HG03064 (cell line): ENCODE data around the gene IQCC.
"Not testable (repeated sequence)": the region's sequence is repeated elsewhere in the genome, so short reads cannot be mapped to it uniquely, and the experiment has no call there.

Source experiments
- ATAC-seq: cut with Tn5 transposase; IDR thresholded peaks from one replicate; pipeline ENCODE4 v1.9.1; 2021; ENCODE audit warnings: low read depth; ENCODE audit not compliant: unreplicated experiment

The IQCC gene

DNA sequence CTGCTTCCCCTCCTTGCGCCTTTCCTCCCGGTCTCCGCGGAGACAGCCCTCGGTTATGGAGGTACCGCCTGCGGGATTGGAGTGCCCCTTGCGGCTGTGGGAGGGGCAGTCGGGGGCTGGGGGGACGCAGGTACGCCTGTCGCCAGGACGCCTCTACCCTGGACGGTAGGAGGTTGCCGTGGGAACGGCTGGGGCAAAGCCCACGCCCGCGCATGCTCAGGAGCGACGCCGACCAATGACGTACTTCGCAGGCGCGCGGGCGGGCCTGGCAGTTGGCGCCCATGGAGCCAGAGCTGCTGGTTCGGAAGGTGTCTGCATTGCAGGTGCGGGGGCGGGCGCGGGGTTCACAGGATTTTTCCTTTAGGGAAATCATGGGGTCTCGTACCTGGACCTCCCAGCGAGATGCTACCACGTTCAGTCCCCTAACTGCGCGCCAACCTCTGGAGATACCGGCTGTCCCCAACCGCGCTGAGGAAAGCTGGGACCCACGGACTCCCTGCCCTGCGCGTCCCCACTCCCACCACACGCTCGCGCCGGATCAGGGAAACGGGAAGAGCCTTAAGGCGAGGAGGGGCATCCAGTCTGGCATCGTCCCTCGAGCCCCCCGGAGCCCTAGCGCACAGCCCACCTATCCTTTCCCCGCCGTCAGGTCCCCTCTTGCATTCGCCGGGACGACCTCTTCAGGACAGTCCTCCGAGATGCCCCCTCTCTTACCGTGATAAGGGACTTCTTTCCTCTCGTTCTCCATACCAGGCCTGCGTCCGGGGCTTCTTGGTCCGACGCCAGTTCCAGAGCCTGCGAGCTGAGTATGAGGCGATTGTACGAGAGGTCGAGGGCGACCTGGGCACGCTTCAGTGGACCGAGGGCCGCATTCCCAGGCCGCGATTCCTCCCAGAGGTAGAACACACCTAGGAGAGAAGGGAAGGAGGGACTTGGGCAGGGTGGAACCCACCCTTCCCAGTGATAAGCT is at the start of gene IQCC:
TSS of gene IQCC (plus strand) at position 271 of the 970 bp plus-strand sequence. CDS start at position 282, 11 bp downstream.
- no peak for ATAC-seq

DNA sequence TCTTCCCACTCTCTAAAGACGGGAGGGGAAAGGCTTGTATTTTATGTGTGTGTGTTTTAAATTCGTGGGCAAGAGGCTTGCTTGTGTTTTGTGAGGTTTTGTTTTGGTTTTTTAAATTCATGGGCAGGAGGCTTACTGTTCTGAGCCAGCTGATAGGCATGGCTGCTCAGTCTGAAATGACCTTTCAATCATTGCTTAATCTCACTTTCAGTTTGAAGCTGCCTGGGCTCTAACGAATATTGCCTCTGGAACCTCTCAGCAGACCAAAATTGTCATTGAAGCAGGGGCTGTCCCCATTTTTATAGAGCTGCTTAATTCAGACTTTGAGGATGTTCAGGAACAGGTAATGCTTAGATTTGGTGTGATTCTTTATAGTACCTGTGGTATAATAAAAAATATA is 46.3 kb upstream of the IQCC start:
- ATAC-seq = no peak

DNA sequence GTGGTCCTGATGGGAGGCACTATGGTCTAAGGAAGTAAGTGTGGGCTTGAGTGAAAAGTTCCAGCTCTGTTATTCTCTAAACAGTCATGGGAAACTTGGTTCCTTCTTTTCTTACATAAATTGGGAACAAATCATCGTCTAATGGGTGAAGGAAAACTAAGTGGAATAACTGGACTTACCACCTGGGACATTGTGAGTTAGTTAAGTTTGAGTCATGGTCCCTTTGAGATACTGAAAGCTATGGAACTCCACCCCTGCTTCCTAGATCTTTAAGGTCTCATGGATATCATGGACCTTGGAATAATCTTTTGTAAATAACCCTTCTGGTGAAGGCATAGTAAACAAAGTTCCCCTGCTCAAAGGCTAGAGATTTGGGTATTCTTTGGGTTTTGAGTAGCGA is 42.1 kb upstream of the IQCC start:
- no peak for ATAC-seq

DNA sequence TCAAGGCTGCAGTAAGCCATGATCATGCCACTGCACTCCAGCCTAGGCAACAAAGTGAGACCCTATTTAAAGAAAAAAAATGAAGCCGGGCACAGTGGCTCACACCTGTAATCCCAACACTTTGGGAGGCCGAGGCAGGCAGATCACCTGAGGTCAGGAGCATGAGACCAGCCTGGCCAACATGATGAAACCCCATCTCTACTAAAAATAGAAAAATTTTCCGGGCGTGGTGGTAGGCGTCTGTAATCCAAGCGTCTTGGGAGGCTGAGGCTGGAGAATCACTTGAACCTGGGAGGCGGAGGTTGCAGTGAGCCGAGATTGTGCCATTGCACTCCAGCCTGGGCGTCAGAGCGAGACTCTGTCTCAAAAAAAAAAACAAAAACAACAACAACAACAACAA is 39.8 kb upstream of the IQCC start:
- not testable (repeated sequence) for ATAC-seq

DNA sequence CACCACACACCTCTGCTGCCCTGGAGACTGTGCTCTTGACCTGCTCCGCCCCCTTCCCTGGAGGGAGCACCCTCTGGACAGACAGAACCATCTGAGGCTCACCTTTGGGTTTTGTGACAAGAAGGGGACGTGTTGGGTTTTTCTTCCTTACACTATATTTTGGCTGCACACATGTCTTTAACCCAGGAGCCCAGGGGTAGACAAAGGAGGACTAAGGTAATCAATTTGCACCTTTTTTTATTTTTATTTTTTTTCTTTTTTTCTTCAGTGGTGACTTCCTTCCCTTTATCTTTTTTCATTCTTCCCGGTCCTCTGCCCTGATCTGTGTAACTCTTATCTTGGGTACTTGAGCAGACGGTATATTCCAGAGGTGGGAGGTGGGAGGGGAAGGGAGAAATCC is 34.5 kb upstream of the IQCC start:
- ATAC-seq = no peak

DNA sequence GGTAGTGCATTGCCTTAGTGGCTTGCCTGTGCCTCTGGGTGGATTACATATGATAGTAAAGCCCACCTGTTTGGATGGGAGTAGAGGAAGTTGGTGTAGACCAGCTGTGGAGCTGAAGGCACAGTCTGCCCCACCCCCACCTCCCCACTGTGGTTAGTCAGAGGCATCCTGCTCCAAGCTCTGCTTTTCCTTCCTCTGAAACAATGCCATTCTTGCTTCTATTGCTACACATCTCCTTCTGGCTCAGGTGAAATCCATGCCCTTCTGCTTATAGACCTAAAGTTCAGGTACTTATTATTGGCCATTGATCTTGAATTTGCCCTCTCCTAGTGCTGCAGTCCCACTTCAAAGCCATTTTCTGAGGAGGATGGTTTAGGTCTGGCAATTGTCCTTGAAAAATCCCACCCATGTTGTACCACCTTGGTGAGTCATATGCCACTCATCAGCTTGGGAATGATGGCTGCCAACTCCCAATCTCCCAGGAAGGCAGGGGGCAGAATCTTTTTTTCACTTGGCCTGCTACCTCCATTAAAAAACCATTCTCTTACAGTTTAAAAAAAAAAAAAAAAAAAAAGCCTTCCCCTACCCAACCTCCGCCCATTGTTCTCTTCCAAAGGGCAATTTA is 32.7 kb upstream of the IQCC start:
- no peak for ATAC-seq

DNA sequence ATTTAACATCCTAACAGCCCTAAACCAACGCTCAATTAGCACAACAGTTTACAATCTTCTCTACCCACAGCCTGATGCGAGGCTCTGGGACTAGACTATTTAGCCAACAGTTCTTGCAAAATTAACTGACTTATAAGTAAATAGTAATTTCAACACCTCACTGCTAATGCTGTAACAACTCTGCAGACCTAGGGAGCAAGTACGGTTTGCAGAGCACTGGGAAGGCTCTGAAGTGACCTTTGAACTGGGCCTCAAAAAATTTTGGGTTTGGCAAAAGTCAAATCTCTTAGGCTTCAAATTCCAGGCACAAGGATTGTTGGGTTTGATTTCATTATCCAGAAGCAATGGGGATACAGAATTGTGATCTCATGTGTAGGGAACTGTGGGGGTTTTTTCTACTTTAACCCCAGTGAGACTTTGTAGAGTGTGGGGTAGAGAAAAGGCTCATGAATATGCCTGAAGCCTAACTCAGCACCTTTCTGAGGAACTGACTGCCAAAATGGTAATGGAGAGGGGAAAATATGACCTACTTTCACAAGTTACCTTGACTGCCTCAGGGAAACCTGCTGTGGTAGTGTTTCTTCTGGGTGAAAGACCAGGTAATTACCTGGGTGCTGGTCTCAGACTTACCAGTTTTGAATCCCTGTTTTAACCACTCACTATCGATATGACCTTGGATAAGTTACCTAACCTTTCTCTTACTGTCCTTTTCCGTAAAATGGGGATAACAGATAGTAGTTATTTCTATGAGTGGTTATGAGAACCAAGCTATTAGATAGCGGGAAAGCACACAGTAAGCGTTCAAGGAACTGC is 26.9 kb upstream of the IQCC start:
- no peak for ATAC-seq

DNA sequence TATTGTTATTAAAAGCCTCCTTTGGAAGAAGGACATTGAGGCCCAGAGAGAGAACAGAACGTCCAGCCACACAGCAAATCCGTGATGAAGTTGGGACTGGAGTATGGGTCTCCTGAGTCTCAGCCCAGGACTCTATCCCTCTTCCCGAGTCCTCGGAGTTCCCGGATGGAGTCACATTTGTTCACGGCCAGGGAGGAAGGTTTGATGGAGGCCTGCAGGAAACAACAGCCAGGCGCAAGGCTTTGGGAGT is 26.4 kb upstream of the IQCC start:
- peak; percentile 4 for ATAC-seq

DNA sequence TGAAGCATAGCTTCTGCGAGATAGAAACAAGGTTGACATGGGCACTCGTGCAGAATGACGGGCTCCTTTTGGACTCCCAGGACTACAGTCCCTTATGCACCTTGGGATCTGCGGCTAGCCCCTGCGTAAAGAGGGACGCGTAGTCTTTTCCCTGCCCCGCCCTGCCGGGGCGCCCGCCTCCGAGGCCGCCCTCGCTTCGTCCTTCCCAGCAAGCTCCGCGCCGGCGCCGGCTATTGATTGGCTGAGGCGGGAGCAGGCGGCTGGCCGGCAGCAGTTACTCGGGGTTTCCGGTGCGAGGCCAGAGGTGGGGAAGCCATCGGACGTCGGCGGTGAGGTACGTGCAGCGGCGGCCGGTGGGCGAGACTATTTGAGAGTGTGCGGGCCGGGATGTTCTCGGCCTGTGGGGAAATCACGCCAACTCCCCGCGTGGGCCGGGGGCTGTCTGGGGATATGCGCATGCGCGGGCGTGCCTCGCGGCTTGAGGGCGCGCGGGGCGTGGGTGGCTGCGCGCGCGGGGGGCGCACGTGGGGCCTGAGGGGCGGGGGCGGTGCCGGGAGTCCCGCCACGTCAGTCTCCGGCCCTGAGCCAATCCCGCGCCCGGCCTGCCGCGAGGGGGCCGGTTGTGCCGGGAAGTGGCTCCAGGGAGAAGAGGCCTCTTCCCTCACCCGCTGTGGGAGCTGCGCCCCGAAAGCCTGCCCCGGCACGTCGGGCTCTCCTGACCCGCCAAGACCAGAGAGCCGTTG is 25.9 kb upstream of the IQCC start, which contains the start of gene TXLNA:
TSS of gene TXLNA (plus strand) at position 233 of the 743 bp plus-strand sequence. CDS start 671 bp downstream, outside the sequence.
- peak; percentile 77 for ATAC-seq

DNA sequence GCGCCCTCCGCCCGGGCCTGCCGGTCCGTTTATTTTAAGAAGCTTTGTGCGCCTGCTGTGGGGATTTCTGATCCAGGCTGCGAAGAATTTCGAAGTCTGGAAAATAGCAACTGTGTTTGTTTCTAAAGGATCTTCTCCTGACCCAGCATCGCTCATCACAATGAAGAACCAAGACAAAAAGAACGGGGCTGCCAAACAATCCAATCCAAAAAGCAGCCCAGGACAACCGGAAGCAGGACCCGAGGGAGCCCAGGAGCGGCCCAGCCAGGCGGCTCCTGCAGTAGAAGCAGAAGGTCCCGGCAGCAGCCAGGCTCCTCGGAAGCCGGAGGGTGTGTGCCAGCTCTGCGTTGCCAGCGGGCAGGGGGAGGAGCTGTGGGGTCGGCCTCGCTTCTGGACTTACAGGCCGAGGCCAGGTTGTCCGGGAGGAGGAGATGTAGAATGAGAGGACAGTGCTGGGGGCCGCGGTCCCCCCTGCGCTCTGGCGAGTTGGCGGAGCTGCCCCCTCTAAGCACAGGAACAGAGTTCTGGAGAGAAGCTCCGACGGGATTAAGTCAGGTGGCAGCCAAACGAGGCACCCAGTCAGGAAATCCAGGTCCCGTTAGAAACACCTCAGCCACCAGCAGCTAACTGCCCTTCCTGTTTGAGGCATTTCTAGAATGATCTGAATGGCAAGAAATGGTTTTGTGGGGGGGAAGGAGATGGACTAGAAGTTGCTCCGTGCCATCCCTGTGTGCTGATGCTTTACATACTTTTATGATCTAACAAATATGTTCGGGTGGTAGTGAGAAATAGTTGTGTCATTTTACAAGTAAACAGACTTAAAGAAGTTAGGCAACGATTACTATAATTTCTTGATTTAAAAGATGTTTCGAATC is 25.0 kb upstream of the IQCC start:
- no peak for ATAC-seq

DNA sequence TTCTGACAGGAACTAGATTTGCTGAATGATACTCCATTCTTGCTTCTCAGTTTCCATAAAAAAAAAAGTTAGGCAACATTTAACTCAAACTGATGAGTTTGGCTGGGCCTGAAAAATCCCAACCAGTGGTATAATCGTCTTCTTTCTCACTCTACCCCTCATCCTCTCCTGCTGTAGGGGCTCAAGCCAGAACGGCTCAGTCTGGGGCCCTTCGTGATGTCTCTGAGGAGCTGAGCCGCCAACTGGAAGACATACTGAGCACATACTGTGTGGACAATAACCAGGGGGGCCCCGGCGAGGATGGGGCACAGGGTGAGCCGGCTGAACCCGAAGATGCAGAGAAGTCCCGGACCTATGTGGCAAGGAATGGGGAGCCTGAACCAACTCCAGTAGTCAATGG is 24.4 kb upstream of the IQCC start:
- ATAC-seq = no peak

DNA sequence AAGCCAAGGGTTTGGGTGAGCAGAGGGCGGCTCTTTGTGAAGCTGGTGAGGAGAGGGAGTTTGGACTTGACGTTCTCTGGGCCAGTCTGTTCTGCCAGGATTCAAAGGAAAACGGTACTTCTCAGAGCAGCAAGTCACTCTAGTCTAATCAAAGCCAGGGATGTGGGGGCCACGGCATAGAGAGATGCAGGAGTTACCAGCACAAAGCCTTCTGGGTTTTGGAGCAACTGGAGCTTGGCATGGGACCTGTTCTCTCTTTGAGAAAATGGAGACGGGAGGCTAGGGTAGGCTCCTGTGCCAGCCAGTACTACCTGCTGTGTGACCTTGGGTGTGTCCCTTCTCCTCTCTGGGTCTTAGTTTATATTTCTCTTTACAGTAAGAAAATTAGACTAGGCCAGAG is 23.9 kb upstream of the IQCC start:
- ATAC-seq = no peak

DNA sequence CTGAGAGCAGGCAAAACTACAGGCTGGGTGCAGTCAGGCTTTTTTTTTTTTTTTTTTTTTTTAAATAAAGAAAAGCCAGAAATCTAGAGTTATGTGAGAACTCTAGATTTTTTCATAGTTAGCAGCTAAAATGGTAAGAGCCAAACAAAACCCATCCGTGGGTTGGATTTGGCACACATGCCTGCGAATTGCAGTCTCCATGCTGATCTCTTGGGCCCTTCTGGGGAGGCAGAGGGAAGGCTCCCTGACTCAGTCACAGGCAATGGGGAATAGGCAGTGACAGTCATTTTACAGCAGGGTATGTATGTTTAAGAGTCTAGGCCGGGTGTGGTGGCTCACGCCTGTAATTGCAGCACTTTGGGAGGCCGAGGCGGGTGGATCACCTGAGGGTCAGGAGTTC is 23.4 kb upstream of the IQCC start:
- no peak for ATAC-seq

DNA sequence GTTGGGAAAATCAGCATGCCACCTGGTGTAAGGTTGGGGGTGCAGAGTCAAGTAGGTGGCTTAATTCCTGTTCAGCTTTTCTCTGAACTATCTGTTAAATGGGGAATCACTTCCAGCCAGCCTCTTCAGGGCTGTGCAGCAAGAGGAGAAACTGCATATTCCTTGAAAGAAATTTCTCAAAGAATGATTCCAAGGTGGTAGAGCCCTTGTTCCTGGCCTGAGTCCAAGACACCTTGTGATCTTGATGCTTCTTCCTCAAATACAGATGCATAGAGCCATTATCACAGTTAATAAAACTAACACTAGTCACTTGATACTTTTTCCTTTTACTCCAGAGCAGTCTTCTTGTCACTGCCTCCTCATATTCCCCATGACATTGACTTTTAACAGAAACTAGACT is 20.8 kb upstream of the IQCC start:
- ATAC-seq = no peak

DNA sequence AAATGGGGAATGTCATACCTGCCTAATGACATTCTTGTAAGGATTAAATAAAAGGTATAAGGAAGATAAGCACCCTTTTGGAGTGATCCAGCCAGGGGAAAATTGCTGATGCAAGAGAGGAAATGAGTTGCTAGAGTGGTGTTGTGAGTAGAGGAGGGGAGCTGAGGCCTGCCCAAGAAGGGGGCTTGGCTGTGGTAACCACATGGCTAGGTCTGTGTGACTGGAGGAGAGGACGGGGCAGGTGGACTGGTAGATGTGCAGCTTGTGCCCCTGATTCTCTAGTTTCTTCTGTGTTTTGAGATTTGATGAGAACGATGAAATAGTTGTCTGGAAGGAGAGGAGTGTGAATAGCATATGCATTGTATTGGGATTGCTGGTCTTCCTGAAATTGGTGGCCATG is 19.4 kb upstream of the IQCC start:
- ATAC-seq = no peak

DNA sequence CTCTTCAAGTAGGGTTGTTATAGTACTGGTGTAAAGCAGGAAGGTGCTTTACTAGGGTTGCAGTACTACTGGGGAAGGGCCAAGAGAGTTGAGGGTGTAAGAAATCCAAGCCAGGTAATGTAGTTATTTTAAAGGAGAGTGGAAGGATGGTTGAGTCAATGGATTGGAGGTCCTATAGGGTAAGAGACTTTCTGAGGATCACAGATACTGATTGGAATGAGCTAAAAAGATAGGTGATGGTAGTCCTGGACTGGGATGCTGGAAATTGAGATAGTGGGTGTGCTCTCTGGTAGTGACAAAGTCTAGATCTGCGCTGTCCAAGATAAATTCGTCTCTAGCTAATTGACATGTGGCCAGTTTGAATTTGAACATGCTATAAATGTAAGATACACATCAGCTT is 19.0 kb upstream of the IQCC start:
- no peak for ATAC-seq

DNA sequence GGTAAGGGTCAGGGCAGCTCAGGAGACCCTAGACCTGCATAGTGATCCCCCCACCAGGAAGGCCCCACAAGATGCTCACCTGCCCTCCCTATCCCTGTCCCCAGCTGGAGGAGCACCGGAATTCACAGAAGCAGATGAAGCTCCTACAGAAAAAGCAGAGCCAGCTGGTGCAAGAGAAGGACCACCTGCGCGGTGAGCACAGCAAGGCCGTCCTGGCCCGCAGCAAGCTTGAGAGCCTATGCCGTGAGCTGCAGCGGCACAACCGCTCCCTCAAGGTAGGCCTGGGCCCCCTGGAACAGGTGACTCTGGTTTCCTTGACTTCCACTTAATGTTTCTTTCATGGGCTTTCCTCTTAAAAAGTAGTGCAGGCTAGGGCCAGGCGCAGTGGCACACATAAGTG is 17.6 kb upstream of the IQCC start:
- no peak for ATAC-seq

DNA sequence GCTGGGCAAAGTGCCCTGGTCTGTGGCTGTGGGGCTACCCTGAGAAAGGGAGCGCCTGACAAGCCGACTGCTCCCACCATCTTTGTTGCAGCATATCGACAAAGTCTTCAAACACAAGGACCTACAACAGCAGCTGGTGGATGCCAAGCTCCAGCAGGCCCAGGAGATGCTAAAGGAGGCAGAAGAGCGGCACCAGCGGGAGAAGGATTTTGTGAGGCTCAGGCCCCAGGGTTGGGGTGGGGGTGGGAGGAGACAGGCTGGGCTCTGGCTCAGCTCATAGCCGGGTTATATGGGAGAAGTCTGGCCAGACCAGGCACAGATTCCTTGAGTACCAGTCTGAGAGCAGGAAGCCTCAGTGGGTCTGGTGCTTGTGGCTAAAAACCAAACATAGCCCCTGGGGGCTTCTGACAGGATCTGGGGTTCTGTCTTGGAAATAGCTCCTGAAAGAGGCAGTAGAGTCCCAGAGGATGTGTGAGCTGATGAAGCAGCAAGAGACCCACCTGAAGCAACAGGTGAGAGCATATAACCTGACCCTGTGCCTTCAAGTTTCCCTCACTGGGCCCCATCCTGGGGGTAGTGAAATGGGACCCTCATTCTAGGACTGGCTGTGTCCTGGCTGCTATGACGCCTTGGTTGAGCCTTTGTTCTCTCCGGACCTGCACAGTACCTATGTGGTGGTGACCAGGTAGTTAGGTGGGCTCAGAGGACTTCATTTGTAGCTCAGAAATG is 13.1 kb upstream of the IQCC start:
- no peak for ATAC-seq

DNA sequence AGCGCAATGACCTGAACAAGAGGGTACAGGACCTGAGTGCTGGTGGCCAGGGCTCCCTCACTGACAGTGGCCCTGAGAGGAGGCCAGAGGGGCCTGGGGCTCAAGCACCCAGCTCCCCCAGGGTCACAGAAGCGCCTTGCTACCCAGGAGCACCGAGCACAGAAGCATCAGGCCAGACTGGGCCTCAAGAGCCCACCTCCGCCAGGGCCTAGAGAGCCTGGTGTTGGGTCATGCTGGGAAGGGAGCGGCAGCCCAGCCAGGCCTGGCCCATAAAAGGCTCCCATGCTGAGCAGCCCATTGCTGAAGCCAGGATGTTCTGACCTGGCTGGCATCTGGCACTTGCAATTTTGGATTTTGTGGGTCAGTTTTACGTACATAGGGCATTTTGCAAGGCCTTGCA is 10.5 kb upstream of the IQCC start:
- ATAC-seq = no peak
